Measurements from ENCODE around the gene GCM1.

DNA sequence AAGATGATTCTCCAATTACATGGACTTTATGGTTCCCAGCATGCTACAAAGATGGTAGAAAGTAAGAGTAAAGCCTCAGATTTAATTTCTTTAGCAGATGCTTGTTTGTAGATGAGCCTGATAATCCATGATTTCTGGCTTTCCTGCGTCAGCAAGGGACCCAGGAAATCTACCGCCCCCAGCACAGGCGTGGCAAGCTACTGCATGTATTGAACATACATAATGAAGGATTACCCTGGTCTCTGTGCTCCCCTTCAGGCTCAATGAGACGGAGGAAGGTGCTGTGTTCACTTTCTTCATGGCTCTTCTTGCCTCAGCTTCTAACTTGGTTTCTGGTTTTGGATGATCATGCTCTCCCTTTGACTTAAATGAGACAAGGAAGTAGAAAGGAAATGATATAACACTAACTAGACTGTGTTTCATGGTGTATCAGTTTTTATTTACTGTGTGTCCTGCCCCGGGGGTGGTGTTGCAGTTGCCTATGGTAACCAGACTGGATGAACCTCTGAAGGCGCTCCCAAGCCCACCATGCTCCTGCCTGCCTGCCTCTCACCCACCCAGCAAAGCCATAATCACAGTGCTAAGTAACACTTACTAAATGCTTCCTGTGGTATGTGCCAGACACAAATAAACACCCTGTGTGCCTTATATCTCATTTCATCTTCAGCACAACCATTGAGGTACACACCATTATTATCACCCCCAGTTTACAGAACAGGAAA is 17.9 kb downstream of the GCM1 start:
- no peak for TF ChIP-seq POLR2AphosphoS5 (IDR thresholded peaks at IDR 0.05; ENCODE audit: low read depth, low read length)
- no peak for TF ChIP-seq POLR2A (IDR thresholded peaks at IDR 0.05; ENCODE audit: low read depth, low read length)
- no peak for TF ChIP-seq TAF1 (IDR thresholded peaks at IDR 0.05; ENCODE audit: low read depth, low read length)
